ENCODE results near the gene C5orf15.

C5orf15 gene

DNA sequence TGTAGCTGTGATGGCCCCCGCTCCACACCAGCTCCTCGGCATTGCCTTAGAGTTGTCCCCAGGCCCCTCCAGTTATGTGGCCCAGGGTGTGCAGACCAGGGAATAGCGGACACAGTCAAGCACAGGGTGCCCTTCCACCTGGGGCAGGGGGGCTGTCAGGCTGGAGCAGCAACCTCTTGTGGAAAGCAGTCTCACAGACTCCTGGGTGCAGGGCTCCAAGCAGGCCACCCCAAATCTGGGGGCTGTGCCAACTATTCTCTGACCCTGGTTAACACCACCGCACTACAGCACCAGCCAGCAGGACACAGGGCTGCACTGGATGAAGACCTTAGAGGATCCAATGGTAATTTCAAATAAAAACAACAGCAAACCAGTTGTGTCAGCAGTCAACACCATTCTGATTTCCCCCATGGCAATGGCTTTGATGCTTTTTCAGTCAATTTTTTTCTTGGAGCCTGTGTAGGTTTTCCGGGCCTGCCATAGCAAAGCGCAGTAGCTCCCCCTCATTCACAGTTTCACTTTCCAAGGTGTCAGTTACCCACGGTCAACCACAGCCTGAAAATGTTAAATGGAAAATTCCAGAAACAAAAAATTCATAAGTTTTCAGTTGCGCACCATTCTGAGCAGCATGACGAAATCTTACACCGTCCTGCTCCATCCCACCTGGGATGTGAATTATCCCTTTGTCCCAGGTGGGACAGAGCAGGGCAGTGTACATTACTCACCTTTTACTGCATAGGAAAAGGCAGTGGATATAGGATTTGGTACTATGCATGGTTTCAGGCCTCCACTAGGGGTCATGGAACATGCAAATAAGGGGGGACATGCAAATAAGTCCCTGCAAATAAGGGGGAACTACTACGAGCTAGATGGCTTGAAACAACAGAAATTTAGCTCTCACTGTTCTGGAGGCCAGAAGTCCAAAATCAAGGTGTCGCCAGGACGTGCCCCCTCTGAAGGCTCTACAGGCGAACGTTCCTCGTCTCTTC lies 49.0 kb downstream of the C5orf15 start:
- DNase-seq = no peak

GRCh38 chr5:133918731-133919130 lies 49.7 kb downstream of the C5orf15 start:
- DNase-seq = no peak

GRCh38 chr5:133918316-133918715 lies 50.1 kb downstream of the C5orf15 start:
- DNase-seq = no peak

- no peak for DNase-seq
These were observed 50.6 kb downstream of the C5orf15 start for GRCh38 chr5:133917785-133918184.

DNA sequence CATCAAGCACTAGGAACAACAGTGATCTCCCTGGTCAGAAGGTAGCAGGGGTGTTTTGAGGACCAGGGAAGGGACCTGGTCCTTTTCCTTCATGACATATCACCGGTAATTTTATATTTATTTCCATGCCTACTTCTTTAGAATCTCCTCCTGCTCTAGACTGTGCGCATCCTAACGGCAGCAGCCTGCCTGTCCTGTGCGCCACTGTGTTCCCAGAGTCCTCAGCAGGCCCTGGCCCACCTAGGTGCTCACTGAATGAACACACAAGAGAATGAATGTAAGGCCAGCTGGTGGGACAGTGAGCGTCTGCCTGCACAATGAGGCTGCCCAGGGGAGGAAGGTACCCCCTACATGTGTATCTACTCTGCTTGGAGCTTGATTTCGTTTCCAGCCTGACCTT lies 51.5 kb downstream of the C5orf15 start:
- no peak for DNase-seq

GRCh38 chr5:133916479-133916878 lies 51.9 kb downstream of the C5orf15 start:
- no peak for DNase-seq

DNA sequence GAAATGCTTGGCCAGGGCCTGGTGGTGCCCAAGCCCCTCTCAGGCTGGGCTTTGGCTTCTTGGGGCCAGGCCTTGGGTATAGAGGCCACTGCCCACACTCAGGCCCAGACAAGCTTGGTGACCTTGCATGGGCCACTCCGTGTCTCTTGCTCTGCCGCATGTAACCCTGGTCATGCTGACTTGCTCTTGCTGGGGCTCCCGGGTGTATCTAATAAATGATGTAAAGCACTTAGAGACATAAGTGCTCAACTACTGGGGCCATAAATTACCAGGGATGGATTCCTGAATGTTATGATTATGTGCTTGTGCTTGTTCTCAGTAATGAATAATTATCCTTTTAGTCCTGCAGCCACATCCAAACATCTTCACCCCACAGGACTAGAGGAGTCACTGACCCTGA lies 54.0 kb downstream of the C5orf15 start:
- DNase-seq = no peak

DNA sequence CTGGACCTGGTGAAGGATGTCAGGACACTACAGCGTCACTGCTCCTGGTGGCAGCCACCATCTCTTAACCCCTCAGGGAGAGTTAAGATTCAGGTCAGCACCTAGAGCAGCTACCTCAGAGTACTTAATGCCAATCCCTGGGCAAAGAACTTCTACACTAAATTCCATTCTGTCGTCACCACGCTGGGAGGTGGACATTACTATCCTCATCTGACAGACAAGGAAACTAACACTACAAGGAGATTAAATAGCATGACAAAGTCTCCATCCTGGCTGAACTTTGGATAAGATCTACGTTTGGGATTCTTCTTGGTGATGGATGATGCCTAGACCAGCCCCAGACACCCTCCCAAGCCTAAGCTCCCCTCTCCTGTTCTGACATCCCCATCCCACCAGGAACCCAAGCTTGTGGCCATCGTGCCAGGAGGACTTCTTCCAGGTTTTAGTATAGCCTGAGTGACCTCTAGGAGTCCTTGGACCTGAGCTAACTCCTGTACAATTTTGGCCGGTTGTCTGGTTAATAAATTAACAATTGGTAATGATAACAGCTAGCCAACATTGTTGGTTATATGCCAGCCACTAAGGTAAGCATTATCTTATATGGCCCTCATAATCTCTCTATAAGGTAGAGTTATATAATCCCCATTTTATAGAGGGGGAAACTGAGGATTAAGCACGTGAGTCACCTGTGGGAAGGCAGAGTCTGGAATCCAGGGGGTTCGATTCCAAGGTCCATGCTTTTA lies 54.8 kb downstream of the C5orf15 start:
- no peak for DNase-seq

DNA sequence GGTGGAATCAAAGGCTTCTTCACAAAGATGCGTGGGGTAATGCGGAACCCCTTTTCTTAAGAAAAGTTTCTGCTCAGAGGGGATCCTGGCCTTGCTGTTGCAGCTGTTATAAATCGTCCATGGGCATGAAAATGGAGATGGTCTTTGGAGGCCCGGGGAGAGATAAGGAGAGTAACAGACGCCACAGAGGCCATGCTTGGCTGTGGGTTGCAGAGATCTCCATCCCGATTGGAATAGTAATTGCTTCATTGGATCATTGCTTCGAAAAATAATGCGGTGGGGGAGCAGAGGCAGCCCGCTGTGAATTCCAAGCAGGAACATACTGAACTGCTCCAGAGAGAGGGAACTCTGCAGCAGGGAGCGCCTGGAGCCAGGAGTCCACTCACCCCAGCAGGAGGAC lies 55.5 kb downstream of the C5orf15 start:
- DNase-seq = no peak

DNA sequence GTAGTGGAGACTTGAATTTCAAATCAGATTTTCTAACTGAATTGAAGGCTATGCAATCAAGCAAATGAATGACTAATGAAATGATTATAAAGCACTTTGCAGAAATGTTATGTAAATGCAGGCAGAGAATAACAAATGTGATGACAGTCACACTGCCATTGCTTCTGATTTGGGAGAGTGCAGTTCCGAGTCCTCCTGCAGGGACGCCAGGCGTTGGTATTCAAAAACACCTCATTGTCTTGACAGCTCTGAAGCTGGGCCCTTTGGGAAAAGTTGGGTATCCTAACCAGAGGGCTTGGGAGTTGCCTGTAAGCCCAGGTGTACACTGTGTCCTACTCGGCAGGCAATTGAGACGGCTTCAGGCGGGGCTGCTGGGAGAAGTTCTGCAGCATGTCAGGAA lies 57.9 kb downstream of the C5orf15 start:
- DNase-seq = no peak

- no peak for DNase-seq
These were observed 58.8 kb downstream of the C5orf15 start for GRCh38 chr5:133909603-133910002.

DNA sequence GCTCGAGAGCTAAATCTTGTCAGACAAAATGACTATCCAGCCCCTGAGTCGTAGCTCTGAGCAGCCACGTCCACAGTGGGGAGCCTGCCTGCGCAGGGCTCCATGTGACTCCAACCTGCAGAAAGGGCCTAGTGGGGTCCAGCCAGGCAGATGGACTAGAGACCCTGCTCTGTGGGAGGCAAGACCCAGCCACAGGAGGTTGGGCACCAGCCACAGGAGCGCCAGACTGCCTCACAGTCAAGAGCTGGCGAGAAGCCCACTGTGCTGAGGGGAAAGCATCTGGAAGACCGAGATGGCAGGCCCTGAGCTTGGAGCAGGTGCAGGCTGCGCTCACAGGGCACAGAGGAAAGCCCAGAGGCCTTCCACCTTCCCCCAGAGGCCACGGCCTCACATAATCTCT lies 61.4 kb downstream of the C5orf15 start:
- DNase-seq = peak; percentile 89

DNA sequence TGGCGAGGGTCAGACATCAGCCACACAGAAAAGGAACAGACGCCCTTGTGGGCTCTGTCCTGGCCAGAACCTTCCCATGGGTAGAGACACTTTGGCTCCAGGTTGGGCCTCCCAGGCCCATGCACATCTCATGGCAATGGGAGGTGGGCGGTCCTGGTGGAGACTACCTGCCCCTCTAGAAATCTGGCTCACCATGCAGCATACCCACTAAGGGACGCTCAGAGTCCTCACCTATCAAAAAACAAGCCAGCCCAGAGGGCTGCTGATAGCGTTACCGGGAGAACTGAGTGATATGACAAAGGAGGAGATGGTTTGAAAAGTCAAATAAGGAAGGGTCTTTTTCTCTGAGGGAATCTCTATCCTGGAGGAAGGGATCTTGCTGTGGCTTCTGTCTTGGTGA lies 62.1 kb downstream of the C5orf15 start:
- DNase-seq = no peak
